Medulla oblongata (tissue), 1 donor: ENCODE results near the gene KANSL1L.
A peak's percentile ranks its signal among the peaks of the same experiment; 100 is the strongest.
"Not testable (repeated sequence)": the region's sequence is repeated elsewhere in the genome, so short reads cannot be mapped to it uniquely, and the experiment has no call there.

ENCODE experiments used
- DNase-seq: peaks from one replicate; pipeline ENCODE4 v3.0.0-alpha.2; 2015; ENCODE audit errors: extremely low spot score

The KANSL1L gene

GRCh38 chr2:210171309-210172218 lies at the start of gene KANSL1L:
Gene KANSL1L, minus strand, starts transcription at chr2:210171409. Its CDS starts 16,827 bp downstream, at chr2:210154582.
- DNase-seq: peak; percentile 98

GRCh38 chr2:210215120-210215519 lies 43.9 kb upstream of the KANSL1L start:
- DNase-seq: no peak

GRCh38 chr2:210210185-210210584 lies 39.0 kb upstream of the KANSL1L start:
- DNase-seq: no peak

GRCh38 chr2:210207929-210208328 lies 36.7 kb upstream of the KANSL1L start:
- no peak for DNase-seq

GRCh38 chr2:210203558-210203957 lies 32.3 kb upstream of the KANSL1L start:
- no peak for DNase-seq

GRCh38 chr2:210203147-210203546 lies 31.9 kb upstream of the KANSL1L start:
- DNase-seq: no peak

GRCh38 chr2:210199854-210200253 lies 28.6 kb upstream of the KANSL1L start:
- no peak for DNase-seq

- DNase-seq: peak; percentile 42
These were observed 28.1 kb upstream of the KANSL1L start for GRCh38 chr2:210199186-210199765.

- DNase-seq: no peak
These were observed 27.1 kb upstream of the KANSL1L start for GRCh38 chr2:210198326-210198725.

- DNase-seq: no peak
These were observed 26.5 kb upstream of the KANSL1L start for GRCh38 chr2:210197720-210198119.

- peak; percentile 68 for DNase-seq
These were observed 24.1 kb upstream of the KANSL1L start for GRCh38 chr2:210195101-210195852.

GRCh38 chr2:210190345-210190744 lies 19.1 kb upstream of the KANSL1L start:
- DNase-seq: no peak

GRCh38 chr2:210189452-210190138 lies 18.4 kb upstream of the KANSL1L start:
- no peak for DNase-seq

- DNase-seq: no peak
These were observed 17.5 kb upstream of the KANSL1L start for GRCh38 chr2:210188755-210189154.

GRCh38 chr2:210188190-210188589 lies 17.0 kb upstream of the KANSL1L start:
- DNase-seq: no peak

- DNase-seq: not testable (repeated sequence)
These were observed 12.7 kb upstream of the KANSL1L start for GRCh38 chr2:210183936-210184335.

- not testable (repeated sequence) for DNase-seq
These were observed 10.4 kb upstream of the KANSL1L start for GRCh38 chr2:210181606-210182088.

- DNase-seq: not testable (repeated sequence)
These were observed 9.9 kb upstream of the KANSL1L start for GRCh38 chr2:210181033-210181605.

- DNase-seq: no peak
These were observed 9.3 kb upstream of the KANSL1L start for GRCh38 chr2:210180477-210180876.

- DNase-seq: no peak
These were observed 8.3 kb upstream of the KANSL1L start for GRCh38 chr2:210179351-210179990.

- DNase-seq: no peak
These were observed 6.6 kb upstream of the KANSL1L start for GRCh38 chr2:210177769-210178168.
